Endothelial cell of umbilical vein (primary cell): ENCODE data around the gene C10orf105. TPM values are rescaled to one million over a fixed set of nuclear protein-coding genes. Genes with fewer than 3 reads are reported as not detected.

Experiments
- BruUV-seq: library from RNA; stranded (reverse); fragments of 400-500 nt; replicated peaks from 2 replicates; lab custom pipeline; 2021; lab: Mats Ljungman, UMichigan
- CTCF ChIA-PET: fragments of 300-600, 350-600 bp; sonication (Branson Sonifier 250); formaldehyde crosslinking; loops from one replicate; lab custom pipeline; 2021; ENCODE audit warnings: antibody characterized with exemption, inconsistent platforms; lab: Charles Lee
- POLR2A ChIA-PET: fragments of 300-600, 350-600 bp; sonication (Branson Sonifier 250); formaldehyde crosslinking; loops from one replicate; lab custom pipeline; 2021; ENCODE audit warnings: antibody characterized with exemption, inconsistent platforms; lab: Charles Lee
- DNase-seq: peaks from one replicate; pipeline ENCODE4 v3.0.0-alpha.2; 2011; ENCODE audit warnings: low read depth, low spot score
- FAIRE-seq: peaks from 2 replicates; lab custom pipeline; 2011; peaks lifted over from hg19 to GRCh38; lab: Jason Lieb, UNC
- H2AFZ ChIP-seq: 2 replicates; pipeline ENCODE4 v1.6.0; 2012; ENCODE audit warnings: low read depth, low read length, control low read depth, inconsistent platforms
- H3K27ac ChIP-seq: 2 replicates; pipeline ENCODE4 v1.5.1; 2011; ENCODE audit warnings: low read depth, mild to moderate bottlenecking, control low read depth, low read length, moderate library complexity; ENCODE audit not compliant: insufficient read depth
- H3K27me3 ChIP-seq, 2 experiments: 2 replicates each; pipeline versions ENCODE4 v1.6.0 to v1.6.1; 2011; ENCODE audit warnings: low read length in 2 of 2, mixed read lengths in 1 of 2; ENCODE audit not compliant: control insufficient read depth in 2 of 2, insufficient read depth in 2 of 2
- H3K36me3 ChIP-seq, 2 experiments: 2 replicates in 1 of 2; 3 replicates in 1 of 2; pipeline ENCODE4 v1.5.1; 2011; ENCODE audit warnings: low read length in 2 of 2, mild to moderate bottlenecking in 1 of 2, moderate library complexity in 1 of 2; ENCODE audit not compliant: control insufficient read depth in 2 of 2, insufficient read depth in 2 of 2; ENCODE audit errors: extremely low read depth in 1 of 2
- H3K4me1 ChIP-seq: 3 replicates; pipeline ENCODE4 v1.5.1; 2011; ENCODE audit warnings: mild to moderate bottlenecking, low read length; ENCODE audit not compliant: control insufficient read depth, insufficient read depth; ENCODE audit errors: extremely low read depth
- H3K4me2 ChIP-seq: 2 replicates; pipeline ENCODE4 v1.6.1; 2011; ENCODE audit warnings: low read length, control low read depth, mixed read lengths; ENCODE audit not compliant: insufficient read depth
- H3K4me3 ChIP-seq, 3 experiments: fragments of 200-600 bp in 1 of 3; sonication (generic), shearing (Covaris generic) in 1 of 3; replicated peaks in 1 of 3; 2 replicates each; pipeline ENCODE4 v1.5.1; 2011 to 2016; ENCODE audit warnings: control low read depth in 3 of 3, low read length in 3 of 3, mild to moderate bottlenecking in 2 of 3, inconsistent platforms in 1 of 3, low read depth in 1 of 3, moderate library complexity in 1 of 3; ENCODE audit not compliant: insufficient read depth in 1 of 3
- H3K79me2 ChIP-seq: 2 replicates; pipeline ENCODE4 v1.6.0; 2012; ENCODE audit warnings: low read length, inconsistent platforms; ENCODE audit not compliant: control insufficient read depth, insufficient read depth
- H3K9ac ChIP-seq: replicated peaks from 2 replicates; pipeline ENCODE3; 2011; ENCODE audit warnings: low read length, control low read depth; ENCODE audit not compliant: insufficient read depth; ENCODE audit errors: extremely low read depth
- H3K9me1 ChIP-seq: replicated peaks from 3 replicates; pipeline ENCODE4 v1.6.0; 2011; ENCODE audit warnings: mild to moderate bottlenecking, low read length; ENCODE audit not compliant: control insufficient read depth, insufficient read depth; ENCODE audit errors: extremely low read depth
- H3K9me3 ChIP-seq: replicated peaks from 2 replicates; pipeline ENCODE4 v1.5.1; 2012; ENCODE audit warnings: low read length, inconsistent platforms; ENCODE audit not compliant: control insufficient read depth, insufficient read depth
- H4K20me1 ChIP-seq: replicated peaks from 2 replicates; pipeline ENCODE3; 2011; ENCODE audit warnings: mild to moderate bottlenecking, low read length; ENCODE audit not compliant: control insufficient read depth, insufficient read depth; ENCODE audit errors: extremely low read depth
- FOS ChIP-seq: IDR thresholded peaks from 2 replicates; pipeline ENCODE4 v1.6.1; 2011; ENCODE audit warnings: mild to moderate bottlenecking, low read length, moderate library complexity, borderline replicate concordance; ENCODE audit not compliant: insufficient read depth
- GATA2 ChIP-seq: IDR thresholded peaks from 2 replicates; pipeline ENCODE4 v1.7.0; 2011; ENCODE audit warnings: low read depth, mild to moderate bottlenecking, moderate library complexity, mixed read lengths, low read length; ENCODE audit not compliant: insufficient read length, insufficient read depth
- JUN ChIP-seq: IDR thresholded peaks from 2 replicates; pipeline ENCODE4 v1.6.1; 2011; ENCODE audit warnings: borderline replicate concordance, low read depth; ENCODE audit not compliant: insufficient read length, insufficient read depth
- MYC ChIP-seq: IDR thresholded peaks from one replicate; pipeline ENCODE4 v1.6.1; 2011; ENCODE audit warnings: mild to moderate bottlenecking, low read depth, low read length
- POLR2A ChIP-seq: IDR thresholded peaks from 2 replicates; pipeline ENCODE4 v1.6.1; 2012; ENCODE audit warnings: low read depth, mild to moderate bottlenecking, control low read depth, low read length
- POLR2AphosphoS5 ChIP-seq: IDR thresholded peaks from 2 replicates; pipeline ENCODE4 v1.6.1; 2012; ENCODE audit warnings: low read depth, mild to moderate bottlenecking, control low read depth, low read length, moderate library complexity; ENCODE audit not compliant: insufficient read depth
- dilution Hi-C: fragments of 300-500 bp; cut with MboI; formaldehyde crosslinking; loops from one replicate; pipeline ENCODE4 v1.15.0; 2019; ENCODE audit warnings: low sequenced_read_pairs; ENCODE audit not compliant: extremely low pct_ligation_motif_present
- intact Hi-C: fragments of 100-400 bp; cut with micrococcal nuclease; formaldehyde crosslinking; loops from one replicate; pipeline ENCODE4 v1.10.0; 2022
- polyA plus RNA-seq, 4 experiments: library from polyadenylated mRNA; depleted of rRNA in 3 of 4; stranded (reverse) in 3 of 4; unstranded in 1 of 4; fragments of >200 nt; gene quantifications; 2 replicates each; pipeline versions ENCODE4 v1.2.1 to v1.2.3, GENCODE V29; 2011 to 2012; ENCODE audit warnings: missing spikeins in 1 of 4
- total RNA-seq: library from RNA; stranded (reverse); gene quantifications from 2 replicates; pipeline ENCODE4 v1.2.3, GENCODE V29; 2021
- TF ChIP-seq, protein P1 (sequence below): IDR thresholded peaks from 2 replicates; pipeline ENCODE4 v1.6.1; 2011; ENCODE audit not compliant: insufficient read depth, insufficient read length

Gene C10orf105
- total and polyA plus RNA-seq, 2 donors (not counting 3 experiments of a cell fraction or from before 2014, with no cell fraction given), result not detected

DNA sequence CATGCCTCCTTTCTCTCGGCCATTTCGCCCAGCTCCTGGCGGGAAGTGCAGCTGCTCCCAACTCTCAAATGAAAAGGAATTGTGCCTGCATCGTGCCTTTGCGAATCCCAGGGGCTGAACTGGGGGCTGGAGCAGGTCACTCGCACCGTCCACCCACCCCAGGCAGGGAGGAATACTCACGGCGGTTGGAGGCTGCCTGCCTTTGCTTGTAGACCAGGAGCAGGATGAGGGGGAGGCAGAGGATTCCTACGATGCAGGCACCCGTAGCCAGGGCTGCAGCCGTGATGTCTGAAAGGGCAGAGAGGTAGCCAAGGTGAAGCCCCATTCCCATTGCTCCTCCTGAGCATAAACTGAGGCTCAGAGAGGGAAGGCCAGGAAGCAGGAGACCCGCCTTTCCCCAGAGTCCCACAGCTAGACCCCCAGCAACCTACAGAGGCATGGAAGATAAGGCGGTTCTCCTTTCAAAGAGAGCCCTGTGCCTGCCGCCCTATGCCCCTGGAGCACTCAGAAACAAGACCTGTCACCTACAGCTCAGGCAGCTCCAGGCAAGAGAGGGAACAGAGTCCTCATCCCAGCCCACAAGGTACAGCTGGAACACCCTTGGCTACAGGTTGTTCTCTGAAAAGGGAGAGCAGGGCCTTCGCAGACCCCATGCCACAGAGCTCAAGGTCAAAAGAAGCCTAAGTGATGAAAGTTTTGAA, 35.8 kb upstream of the C10orf105 start:
- dilution Hi-C loops (no loop called here), intact Hi-C loops (no loop called here)
- CTCF ChIA-PET, result no interaction called here
- BruUV-seq, result no TSS peak
- no peak overlapping the region for H3K27ac ChIP-seq
- TF ChIP-seq, protein P1, sequence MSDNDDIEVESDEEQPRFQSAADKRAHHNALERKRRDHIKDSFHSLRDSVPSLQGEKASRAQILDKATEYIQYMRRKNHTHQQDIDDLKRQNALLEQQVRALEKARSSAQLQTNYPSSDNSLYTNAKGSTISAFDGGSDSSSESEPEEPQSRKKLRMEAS, result no peak
- TF ChIP-seq POLR2A, result no peak
- TF ChIP-seq MYC, result no peak
- TF ChIP-seq JUN, result no peak
- no peak for TF ChIP-seq GATA2
- H3K4me1 ChIP-seq, result no peaks in the 10 kb centered on the region
- DNase-seq (no peak), FAIRE-seq (no peak)
- no peaks in the 10 kb centered on the region for H3K9me3 ChIP-seq
- no peak overlapping the region for H3K4me3 ChIP-seq
- H3K36me3 ChIP-seq, result no peaks in the 10 kb centered on the region
- POLR2A ChIA-PET, result interaction anchor here (1.2 kb wide), 1 partner anchor 10 kb away, joined by 3 read pairs; no protein-coding TSS in a partner anchor
- no peak overlapping the region for H3K9ac ChIP-seq
- no peak overlapping the region for H2AFZ ChIP-seq
- H3K4me2 ChIP-seq, result no peak overlapping the region
- H4K20me1 ChIP-seq, result no peaks in the 10 kb centered on the region
- H3K27me3 ChIP-seq, result peaks cover 6 to 9% of the 10 kb centered on the region in 2 experiments
- no peaks in the 10 kb centered on the region for H3K9me1 ChIP-seq
- no peaks in the 10 kb centered on the region for H3K79me2 ChIP-seq

DNA sequence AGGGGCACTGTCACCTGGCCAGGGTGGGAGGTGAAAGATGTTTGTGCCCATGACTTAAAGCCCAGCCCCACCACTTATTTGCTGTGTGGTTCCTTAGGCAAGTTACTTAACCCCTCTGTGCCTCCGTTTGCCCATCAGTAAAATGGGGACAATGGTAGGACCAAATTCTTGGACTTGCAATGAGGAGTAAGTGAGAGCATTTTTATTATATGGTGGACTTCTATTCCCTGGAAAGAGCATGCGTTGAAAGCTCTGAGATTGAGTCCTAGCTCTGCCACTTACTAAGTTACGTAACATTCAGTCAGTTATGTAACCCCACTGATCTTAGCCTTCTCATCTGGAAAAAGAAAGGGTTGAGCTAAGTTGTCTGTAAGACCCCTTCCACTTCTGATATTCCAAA, 35.0 kb upstream of the C10orf105 start:
- Histone ChIP-seq H3K4me1 (no peaks in the 10 kb centered on the region), H3K27ac (no peak overlapping the region), H4K20me1 (no peaks in the 10 kb centered on the region), H3K9me3 (no peaks in the 10 kb centered on the region), H3K36me3 (no peaks in the 10 kb centered on the region), H3K79me2 (no peaks in the 10 kb centered on the region), H3K4me3 (no peak overlapping the region), H3K4me2 (no peak overlapping the region), H3K27me3 (peaks cover 6 to 9% of the 10 kb centered on the region in 2 experiments), H2AFZ (no peak overlapping the region), H3K9me1 (no peaks in the 10 kb centered on the region), H3K9ac (no peak overlapping the region)
- dilution Hi-C loops (no loop called here), intact Hi-C loops (no loop called here)
- TF ChIP-seq POLR2AphosphoS5, result no peak
- no peak for TF ChIP-seq FOS
- DNase-seq (no peak), FAIRE-seq (no peak)
- BruUV-seq, result no TSS peak
- POLR2A ChIA-PET, result interaction anchor here (1.2 kb wide), 1 partner anchor 11 kb away, joined by 3 read pairs; no protein-coding TSS in a partner anchor
- CTCF ChIA-PET, result no interaction called here
